Ovary (tissue), 3 donors: ENCODE results near the gene OMD.

ENCODE experiments used
- CTCF ChIP-seq, 3 donors: fragments of 450-650 bp in 2 of 3; fragments of 200-600 bp in 1 of 3; IDR thresholded peaks; one replicate each; pipeline versions ENCODE4 v1.5.1 to v1.8.0; 2016 to 2022; ENCODE audit warnings: antibody characterized with exemption in 3 of 3, mild to moderate bottlenecking in 1 of 3
- EP300 ChIP-seq: sonication (generic); formaldehyde crosslinking; IDR thresholded peaks from one replicate; pipeline ENCODE4 v1.6.1; 2017; ENCODE audit warnings: antibody characterized with exemption
- POLR2A ChIP-seq: fragments of 450-650 bp; IDR thresholded peaks from one replicate; pipeline ENCODE4 v1.6.1; 2017; ENCODE audit warnings: antibody characterized with exemption, mild to moderate bottlenecking, moderate library complexity
- donor health status: DM: no; HTN: no; CAD: no.

- TF ChIP-seq EP300, result no peak
- no peak for TF ChIP-seq CTCF (IDR thresholded peaks at IDR 0.05)
- no peak for TF ChIP-seq POLR2A
Measured at GRCh38 chr9:92384375-92384774, 39.9 kb downstream of the OMD start.
